ENCODE results near the gene NSMCE1.

NSMCE1 gene

DNA sequence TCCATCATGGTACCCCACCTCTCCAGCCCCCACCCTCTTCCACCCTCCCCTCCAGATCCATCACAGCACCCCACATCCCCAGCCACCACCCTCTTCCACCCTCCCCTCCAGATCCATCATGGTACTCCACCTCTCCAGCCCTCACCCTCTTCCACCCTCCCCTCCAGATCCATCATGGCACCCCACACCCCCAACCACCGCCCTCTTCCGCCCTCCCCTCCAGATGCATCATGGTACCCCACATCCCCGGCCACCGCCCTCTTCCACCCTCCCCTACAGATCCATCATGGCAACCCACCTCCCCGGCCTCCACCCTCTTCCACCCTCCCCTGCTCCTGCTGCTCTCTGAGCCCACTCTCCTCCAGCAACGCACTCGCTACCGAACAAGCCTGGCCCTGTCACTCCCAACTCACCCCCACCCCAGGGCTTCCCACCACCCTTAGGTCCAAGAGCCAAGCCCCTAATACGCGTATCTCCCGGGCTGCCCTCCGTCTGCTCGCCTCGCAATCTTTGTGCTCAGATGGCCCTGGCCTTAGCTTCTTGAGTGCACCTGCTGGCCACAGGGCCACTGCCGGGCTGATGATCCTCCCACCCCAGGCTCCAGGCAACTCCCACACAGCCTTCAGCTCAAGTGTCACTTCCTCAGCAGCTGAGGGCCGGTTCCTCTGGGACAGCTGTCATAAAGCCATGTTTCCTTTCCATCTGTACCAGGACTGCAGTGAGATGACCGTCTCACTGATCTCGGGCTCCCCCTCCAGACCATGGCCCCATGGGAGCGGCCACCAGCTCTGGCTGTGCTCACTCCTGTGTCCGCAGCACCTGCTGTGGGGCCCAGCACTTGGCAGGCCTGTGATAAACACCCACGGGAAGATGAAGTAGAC lies 39.7 kb downstream of the NSMCE1 start:
- DNase-seq, result no peak

DNA sequence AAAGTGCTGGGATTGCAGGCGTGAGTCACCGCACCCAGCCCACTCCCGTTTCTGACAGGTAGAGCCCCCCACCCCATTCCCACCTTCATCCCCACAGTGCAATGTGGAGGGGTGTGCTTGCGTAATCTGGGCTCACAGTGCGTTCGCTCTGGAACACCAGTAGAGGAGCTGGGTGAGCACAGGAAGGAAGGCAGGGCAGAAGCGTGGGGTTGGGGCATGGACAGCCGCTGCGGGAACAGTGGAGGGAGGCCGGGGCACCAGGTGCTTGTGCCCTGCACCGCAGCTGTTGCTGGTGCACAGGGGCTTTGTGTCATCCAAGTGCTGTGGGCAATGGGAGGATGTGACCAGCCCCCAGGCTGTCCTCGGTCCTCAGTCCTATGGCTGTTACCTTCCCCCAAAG lies 40.5 kb downstream of the NSMCE1 start:
- no peak for DNase-seq

DNA sequence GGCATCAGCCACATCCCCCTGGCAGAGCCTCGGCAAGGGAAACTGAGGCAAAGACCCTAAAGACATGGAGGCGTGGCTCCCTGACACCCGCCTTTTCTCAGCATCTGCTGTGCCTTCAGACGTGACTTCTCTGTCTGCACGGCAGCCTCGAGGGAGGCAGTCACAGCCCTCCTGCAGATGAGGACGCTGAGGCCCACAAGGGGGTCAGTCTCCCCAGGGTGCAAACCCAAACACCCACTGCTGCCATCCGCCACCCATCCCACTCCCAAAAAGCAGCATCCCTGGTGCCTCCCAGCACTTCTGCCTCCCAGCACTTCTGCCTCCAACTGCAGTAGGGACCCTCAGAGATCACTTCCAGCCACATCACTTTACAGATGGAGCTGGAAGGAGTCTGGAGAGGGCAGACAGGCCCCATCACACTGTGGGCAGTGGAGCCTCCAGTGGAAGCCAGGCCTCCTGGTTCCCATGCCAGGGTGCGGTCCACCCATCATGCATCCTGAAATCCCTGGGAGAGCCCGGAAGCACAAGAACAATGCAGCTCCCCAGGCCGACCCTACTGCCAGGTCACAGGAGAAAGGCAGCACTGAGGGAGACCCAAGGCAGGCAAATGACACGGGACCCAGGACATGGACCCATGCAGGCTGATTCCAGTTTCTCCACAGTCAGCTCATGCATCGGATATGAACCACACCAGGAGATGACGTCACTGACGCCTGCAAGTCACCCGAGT lies 41.4 kb downstream of the NSMCE1 start:
- no peak for DNase-seq

DNA sequence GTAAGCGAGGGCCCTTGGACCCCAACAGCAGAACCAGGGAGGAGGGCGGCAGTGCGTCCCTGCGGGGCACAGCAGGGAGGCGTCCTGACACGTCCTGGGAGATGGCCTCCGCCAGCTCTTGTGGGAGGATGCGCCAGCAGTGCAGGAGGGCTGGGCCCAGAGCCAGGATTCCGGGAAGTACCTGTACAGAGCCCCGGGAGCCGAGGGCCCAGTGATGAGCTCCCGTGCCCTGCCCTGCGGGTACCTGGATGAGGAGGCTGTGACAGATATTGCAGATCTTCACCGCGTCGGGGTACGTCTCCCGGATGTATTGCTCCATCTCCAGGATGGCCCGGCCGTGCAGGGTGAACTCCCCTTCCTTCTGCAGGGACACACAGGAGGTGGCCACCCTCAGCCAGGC lies 42.1 kb downstream of the NSMCE1 start:
- DNase-seq, result no peak

DNA sequence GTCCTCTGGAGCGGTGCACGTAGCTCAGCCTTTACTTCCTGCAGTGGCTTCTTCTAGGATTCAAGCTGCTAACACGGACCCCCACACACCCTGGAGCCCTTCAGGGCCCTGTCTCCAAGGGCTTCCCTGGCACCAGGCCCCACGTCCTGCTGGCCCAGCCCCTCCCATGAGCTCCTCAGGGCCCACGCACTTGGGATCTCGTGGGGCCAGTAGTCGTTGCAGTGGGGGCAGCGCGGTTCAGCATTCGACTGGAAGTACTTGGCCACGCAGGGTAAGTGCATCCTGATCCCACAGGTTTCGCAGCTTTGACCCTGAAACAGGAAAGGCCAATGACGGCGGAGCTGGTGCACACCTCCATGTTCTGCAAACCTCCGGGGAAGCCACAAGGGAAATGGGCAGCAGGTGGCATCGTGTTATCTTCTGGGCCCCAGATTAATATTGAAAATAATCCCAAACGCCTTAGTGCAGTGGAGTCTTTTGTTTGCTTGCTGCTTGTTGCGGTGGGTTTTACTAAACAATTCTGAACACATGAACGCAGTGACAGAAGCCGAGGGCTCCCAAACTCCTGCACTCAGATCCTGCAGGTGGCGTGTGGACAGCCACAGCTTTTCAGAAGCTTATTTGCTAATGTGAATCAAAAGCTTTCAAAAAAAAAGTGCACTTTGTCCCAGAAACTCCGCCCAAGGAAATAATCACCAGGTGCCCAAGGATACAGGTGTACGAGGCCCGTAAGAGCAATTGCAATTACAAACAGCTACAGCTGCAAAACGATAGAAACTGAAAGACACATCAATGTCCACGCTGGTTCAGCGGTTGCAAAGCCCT lies 42.8 kb downstream of the NSMCE1 start:
- no peak for DNase-seq

DNA sequence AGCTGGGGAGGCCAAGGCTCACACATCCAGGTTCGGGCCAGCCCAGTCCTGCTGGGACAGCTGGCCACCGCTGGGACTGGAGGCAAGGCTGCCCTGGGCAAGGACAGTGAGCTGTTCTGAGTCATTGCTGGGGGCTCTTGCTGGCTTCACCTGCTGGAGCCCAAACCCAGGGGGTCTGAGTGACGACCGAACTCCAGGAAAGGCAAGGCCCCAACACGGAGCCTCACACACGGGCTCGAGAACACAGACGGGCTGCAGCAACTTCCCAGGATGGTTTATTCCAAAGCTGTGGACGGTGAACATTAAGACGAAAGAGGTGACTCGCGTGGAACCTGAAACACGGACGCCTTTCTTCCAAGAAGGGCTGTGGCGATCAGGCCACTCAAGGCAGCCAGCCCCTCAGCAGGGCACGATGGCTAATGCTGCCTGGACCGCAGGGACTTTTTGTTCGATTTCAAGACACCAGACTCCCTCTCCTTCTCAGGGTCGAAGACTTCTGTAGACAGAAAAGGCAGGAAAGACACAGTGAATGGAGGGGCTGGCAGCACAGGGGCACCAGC lies 43.8 kb downstream of the NSMCE1 start:
- DNase-seq, result no peak

DNA sequence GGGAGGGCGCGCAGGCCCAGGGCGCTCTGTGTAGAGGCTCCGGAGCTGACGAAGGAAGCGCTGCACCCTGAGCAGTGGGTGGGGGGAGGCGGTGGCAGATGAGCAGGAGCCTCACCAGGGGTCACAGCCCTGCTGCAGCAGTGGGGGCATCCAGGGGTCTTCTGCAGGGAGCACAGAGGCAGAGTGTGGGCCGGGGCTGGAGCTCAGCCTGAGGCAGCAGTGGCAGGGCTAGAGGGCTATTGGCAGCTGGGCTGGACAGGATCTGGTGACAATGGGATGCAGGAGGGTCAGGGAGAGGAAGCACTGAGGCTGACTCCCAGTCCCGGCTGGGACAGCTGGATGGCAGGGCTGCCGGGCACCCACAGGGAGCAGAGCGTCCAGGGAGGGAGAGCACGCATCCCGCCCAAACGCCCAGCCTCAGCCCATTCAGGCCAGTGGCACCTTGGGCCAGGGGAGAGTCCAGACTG lies 44.3 kb downstream of the NSMCE1 start:
- no peak for DNase-seq

DNA sequence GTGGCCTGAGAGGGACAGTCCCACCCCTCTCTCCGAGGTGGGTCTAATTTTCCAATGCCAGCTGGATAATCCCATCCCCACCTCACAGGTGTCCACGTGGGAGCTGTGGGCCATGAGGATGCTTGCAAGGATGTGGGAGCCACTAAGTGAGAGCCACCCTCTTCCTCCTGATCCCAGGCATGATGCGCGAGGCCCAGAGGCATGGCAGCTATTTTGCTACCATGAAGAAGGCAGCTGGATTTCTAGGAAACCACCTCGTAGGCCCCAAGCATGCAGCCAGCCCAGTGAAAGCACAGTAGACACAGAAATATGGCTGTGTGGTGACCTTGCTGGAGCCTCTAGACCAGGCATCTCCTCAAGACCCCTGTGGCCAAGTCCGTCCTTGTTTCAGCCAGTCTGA lies 44.9 kb downstream of the NSMCE1 start:
- no peak for DNase-seq

DNA sequence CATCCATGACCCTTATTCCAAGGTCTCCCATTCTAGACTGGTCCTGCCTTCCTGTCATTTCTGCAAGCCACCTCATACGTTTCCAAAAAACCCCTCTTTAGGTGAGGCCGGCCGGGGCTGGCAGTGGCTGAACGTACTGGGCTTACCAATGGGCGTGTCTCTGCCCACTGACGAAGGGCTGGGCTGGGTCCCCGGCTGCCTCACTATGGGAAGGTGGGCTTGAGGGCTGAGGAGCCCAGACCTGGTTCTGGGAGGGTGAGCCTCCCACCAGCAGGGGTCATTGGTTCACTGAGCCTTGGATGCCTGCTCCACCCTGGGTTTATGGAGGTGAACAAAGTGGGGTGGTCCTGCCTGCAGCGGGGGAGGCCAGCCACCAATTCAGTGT lies 45.4 kb downstream of the NSMCE1 start:
- no peak for DNase-seq

DNA sequence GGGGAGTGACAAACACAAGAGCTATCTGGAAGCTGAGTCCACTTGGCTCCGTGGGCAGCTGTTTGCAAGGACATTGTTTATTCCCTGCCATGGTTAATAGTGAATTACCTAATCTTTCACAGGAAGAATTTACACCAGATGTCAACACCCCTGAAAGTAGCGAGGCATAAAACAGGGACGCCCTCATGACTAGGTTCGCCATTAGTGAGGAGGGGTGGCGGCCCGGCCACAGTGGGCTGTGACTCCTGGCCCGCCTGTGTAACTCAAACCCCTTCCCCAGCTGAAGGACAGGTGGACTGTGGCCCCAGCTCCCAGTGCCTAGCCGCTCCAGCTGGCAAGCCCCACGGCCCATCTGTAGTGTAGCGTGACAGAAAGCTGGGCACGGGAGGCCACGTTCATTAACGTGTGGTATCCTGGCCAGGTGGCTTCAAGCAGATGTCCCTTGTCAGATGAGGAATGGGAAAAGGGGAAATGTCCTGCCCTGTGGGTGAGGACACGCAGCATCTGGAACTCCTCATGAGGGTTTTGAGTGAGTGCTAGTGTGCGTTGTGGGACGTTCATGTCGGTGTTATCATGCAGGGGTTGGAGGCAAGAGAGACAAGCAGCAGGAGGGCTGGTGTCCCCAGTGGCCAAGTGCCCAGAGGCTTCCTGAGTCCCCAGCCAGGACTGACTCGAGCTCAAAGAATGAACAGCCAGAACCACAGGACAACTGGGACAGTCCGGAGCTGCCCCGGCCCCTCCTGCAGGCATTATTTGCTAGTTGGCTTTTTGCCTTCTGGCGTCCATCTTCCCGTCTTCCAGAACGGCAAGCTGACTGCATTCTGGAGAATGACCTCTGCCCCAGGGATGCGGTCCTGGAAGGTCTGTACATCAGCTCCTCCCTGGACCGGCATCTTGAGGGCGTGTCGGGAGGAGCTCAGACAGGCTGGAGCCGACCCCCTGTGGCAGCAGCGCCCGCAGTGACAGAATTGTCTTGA lies 46.0 kb downstream of the NSMCE1 start:
- peak; percentile 51 for DNase-seq

DNA sequence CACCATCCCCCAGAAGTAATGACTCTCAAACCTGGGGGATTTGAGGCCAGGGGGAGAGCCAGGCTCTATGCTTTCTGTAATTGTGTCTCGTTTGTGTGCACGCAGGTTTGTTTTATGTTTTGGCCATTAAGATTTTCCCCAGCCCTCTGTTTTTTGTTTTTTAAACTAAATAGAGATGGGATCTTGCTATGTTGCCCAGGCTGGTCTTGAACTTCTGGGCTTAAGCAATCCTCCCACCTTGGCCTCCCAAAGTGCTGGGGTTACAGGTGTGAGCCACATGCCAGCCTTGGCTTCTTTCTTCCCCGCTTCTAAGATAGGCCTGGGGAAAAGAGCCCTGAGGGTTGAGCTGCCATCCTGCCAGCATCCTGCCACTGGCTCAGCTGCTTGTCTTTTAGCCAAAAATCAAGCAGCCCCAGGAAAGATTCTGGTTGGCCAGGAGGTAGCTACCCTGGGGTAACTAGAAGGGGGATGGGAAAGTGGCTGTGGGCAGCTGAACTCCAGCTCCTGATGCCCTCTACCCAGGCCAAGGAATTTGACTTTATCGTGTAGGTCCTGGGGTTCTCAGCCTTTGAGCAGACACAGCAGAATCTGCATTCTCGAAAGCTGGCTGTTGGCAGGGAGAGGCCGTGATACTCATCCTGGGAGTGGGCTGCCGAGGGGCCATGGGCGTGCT lies 46.9 kb downstream of the NSMCE1 start:
- DNase-seq, result no peak

DNA sequence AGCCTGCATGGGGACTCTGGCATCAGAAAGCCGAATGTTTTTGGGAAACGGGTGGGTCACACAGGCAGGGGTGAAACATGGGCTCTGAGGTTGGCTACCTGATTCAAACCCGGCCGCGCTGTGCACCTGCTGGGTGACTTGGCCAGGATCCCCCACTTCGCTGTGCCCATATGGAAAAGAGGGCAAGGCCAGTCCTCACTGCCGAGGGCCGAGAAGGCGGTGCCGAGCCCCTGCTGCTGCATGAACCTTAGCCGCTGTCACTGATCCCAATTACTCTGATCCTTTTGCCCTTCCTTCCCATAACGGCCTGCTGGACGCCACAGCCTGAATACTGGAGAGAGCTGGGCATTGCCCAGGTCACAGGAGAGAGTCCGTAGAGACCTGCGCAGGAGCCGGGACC lies 47.6 kb downstream of the NSMCE1 start:
- DNase-seq, result no peak

DNA sequence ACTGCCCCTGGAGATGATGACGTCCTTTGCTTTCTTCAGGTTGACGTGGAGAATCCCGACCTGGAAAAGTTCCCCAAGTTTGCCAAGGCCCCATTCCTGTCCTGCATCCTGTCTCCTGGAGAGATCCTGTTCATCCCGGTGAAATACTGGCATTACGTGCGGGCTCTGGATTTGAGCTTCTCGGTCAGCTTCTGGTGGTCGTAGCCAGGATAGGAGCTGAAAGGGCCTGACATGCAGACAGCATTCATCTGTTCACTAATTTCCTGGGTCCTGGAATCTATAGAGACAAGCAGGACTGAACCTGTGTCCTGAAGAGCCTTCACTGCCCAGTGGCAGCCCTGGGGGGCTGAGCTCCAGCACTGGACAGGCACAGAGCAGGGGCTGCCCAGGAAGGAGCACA lies 48.0 kb downstream of the NSMCE1 start:
- DNase-seq, result no peak

DNA sequence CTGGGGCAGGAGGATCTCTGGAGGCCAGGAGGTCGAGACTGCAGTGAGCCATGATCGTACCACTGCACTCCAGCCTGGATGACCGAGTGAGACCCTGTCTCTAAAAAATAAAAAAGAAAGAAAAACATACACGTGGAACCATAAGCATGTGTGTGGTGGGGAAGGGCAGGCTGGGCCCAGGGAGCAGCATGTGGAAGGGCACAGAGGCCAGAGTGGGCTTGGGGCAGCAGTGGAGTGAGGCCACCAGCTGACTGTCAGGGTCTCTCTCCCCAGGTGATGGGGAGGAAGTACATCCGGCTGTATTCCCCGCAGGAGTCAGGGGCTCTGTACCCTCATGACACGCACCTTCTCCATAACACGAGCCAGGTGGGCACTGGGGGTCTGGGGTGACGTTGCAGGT lies 48.5 kb downstream of the NSMCE1 start:
- no peak for DNase-seq

DNA sequence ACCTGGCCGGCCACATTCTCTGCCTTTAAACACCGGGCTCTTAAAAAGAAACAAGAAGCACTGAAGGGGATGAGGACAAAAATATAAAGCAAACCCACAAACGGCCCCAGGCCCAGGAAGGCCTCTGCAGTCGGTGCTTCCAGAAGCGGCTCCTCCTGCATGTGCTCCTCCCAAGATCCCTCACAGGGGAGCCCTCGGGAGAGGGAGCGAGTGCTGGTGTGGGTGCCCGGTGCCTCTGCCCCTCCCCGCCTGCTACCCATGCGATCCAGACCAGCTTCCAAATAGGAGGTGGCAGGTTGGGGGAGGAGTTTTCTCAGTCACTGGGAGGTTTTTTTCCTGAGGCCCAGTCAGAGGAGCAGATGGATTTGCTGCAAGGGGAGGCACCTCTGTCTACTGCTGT lies 49.4 kb downstream of the NSMCE1 start:
- DNase-seq, result no peak

DNA sequence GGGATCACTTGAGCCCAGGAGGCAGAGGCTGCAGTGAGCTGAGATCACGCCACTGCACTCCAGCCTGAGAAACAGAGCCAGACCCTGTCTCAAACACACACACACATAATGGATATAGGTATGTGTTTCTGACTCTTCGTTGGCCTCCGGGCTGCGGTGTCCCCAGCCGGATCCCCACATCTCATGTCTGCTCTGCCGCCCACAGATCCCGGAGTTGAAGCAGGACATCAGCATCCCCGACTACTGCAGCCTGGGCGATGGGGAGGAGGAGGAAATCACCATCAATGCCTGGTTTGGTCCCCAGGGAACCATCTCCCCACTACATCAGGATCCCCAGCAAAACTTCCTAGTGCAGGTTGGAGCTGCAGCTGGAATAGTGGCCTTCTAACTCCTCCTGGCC lies 49.8 kb downstream of the NSMCE1 start:
- DNase-seq, result no peak

DNA sequence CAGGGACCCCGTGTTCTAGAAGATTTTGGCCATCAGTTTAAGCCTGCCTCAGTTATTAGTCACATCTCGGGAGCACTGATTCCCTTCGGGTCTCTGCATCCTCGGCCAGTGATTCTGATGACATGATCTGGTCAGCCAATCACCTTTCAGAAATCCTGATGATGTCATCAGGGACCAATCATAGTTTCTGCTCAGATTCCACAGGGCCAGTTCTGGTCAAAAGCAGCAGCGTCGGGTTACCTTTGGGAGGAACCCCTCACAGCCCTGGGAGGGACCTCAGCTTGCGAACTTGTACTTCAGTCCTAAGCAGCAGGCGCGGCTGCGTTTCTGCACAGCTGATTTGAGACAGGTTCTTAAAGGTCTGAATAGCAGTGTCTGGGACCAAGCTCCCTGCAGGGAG lies 51.3 kb downstream of the NSMCE1 start:
- no peak for DNase-seq

DNA sequence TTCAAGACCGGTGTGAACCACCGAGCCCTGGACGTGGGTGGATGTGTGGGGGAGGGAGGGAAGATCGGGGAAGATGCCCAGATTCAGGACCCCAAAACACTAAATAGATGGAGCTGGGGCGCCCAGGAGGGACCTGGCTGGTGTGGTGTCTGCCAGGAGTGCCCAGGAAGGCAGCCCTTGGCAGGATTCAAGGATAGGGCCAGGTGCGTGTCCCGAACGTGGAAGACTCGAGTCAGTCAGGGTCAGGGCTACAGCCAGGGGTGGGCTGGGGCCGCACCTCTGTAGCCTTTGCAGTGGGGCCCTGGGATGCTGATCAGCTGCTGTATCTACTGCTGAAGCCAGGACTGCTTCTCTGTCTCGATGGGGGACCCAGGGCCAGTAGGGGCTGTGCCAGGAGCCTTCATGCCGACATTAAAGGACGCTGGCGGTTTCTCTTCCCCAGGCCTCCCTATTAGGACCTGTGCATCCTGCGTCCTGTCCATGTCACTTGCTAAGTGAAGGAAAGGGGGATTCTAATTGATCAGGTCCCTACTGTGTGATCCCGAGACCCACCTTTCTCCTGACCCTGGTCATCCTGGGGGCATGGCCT lies 52.2 kb downstream of the NSMCE1 start:
- DNase-seq, result no peak

DNA sequence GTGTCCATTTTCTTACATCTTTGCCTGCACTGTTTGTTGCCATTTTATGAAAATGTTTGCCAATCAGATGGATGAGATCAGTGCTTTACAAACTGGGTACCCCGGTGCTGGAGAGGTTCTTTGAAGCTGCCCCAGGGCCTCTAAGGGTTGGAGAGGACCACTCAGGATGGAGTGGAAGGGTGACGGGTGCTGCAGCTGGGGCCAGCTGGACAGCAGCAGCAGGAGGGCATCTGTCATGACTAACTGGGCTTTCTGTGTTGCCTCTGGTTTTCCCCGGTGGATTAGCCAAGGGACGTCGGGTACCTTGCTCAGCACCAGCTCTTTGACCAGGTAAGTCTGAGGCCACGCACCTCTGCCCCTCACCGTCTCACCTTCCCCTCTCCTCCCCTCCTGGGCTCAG lies 52.9 kb downstream of the NSMCE1 start:
- no peak for DNase-seq

DNA sequence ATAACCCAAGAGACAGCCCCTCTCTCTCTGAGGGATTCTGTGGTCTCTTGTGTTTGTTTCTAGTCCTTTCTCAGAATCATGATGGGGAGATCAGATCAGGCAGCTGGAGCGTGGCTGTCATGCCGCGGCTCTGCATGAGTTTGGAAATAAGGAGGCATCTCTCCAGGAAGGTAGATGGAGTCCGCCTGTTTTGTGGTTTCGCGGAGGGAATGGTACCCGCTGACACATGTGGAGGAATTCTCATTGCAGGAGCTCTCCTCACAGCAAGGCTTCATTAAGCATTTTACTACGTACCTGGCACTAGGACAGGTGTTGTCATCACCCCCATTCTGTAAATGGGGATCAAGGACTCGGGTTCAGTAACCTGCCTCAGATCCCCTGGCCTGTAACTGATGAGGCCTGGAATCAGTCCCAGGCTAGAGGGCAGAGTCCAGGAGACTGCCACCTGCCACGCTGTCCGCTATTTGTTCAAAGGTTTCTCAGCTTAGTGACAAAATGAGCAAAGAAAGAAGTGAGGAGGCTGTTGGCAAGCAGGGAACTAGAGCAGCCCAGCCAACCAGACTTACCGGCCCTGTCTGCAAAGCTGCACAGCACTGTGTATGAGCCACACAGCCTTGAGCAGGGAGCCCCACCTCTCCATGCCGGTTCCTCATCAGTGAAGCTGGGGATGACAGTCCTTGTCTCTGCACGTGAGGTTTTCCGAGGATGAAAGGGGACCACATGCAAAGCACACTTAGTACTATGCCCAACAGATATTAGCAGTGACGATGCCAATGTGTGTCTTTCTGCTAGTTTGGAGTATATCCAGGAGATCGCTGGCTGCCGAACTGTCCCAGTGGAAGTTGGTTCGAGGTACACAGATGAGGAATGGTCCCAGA lies 54.2 kb downstream of the NSMCE1 start:
- no peak for DNase-seq
